Stimulated activated CD8-positive, alpha-beta memory T cell treated with anti-CD3 and anti-CD28 coated beads, Interleukin-4, amount 100 ng/mL, for 48 hours (primary cell): ENCODE data around the gene PRSS27.
"Not testable (repeated sequence)": the region's sequence is repeated elsewhere in the genome, so short reads cannot be mapped to it uniquely, and the experiment has no call there.

ENCODE experiments used
- DNase-seq: peaks from one replicate; pipeline ENCODE4 v3.0.0-alpha.2; 2020

PRSS27 gene

DNA sequence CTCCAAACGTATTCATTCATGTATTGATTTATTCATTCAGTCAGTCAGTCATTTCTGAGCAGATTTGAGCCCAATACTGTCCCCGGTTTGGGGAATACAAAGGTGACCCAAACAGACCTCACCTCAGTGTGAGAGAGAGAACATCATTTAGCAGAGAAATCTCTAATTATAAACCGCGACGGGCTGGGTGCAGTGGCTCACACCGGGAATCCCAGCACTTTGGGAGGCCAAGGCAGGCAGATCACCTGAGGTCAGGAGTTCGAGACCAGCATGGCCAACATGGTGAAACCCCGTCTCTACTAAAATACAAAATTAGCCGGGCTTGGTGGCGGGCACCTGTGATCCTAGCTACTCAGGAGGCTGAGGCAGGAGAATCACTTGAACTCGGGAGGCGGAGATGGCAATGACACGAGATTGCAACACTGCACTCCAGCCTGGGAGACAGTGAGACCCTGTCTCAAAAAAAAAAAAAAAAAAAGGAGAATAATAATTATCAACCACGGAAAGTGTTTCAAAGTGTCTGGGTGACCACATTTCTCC lies 1.7 kb upstream of the PRSS27 start:
- not testable (repeated sequence) for DNase-seq

GRCh38 chr16:2720719-2721633 lies 952 bp upstream of the PRSS27 start:
- peak; percentile 91 for DNase-seq

DNA sequence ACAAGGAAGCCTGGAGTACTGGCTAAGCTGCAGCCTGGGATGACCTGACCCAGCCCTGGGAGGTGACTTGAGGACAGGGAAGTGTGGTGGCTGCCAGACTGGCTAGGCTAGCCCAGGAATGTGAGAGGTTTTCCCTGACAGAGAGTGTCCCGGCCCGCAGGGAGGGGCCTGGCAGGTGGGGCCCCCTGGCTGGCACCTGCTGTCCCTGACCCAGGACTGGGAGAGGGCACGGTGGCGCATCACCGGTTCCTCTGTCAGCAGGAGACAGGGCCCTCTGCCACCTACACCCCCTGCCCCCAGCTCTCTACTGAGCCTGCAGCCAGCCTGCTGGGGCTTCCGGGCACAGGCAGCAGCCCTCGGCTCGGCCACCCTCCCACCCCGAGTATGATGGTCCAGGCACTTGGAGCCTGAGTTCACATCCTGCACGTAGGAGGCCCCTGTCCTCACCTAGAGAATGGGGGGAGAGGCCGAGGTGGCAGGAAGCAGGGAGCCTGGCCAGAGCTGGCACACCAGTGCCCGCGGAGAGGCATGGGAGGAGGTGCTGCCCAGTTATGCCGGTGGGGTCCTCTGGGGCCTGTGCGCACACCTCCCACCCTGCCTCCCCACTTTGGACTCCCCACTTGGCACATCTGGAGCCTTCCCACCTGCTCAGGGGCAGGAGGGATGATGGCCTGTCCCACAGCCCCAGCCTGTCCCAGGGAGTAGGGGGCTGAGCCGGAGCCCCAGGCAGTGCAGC lies 528 bp downstream of the PRSS27 start:
- no peak for DNase-seq

DNA sequence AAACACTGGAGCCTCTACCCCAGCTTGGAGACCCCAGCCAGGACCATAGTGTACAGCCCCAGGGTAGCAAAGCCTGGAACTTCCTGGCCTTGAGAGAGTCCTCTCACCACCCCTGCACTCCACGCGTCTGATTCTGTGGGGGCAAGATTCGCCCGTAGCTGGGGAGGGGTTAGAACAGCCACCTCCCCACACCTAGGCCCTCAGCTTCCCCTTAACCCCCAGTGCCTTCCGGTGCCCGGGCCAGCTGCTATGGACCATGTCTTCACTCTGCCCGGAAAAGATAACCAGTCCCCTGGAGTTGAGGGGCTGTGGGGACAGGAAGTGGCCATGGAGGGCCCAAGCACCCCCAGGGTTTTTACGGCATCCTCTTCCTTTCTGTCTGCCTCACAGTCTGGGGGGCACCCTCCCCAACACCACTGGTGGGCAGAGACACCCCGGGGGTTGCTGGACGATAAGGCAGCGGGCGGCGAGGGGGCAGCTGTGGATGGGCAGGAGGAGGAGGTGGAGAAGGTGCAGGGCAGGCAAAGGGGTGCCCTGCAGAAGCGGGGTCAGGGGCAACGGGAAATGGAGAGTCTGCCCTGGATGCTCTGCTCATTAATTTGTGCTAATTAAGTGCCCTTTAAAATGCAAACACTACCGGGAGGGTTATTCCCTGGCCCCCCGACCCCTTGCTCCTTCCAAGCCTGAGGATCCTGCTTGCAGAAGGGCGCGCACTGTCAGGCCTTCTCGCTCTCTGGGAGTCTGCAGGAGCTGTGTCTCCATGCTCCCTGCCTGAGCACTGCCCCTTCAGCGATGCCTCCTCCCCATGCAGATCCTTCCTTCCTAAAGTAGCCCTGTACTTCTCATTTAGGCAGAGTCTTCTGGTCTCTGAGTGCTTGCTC lies 2.4 kb downstream of the PRSS27 start:
- DNase-seq, result no peak

DNA sequence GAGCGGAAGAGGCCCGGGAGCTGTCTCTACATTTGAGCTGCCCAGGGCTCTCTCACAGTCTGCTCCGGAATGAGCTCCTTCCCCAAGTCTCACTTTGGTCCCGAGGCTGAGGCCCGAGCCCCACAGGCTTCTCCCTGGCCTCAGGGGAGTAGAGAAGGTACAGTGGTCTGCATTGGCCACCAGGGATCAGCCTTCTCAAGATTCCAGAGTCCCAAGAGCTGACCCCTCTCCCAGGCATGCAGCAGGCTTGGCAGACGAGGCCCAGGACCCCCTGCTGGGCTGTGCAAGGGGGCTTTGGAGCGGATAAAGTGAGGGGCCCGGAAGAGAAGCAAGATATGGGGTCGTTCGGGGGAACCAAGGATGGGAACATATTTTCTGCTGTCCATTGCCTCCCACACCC lies 3.1 kb downstream of the PRSS27 start:
- no peak for DNase-seq

- no peak for DNase-seq
Measured at GRCh38 chr16:2715966-2716885, 3.8 kb downstream of the PRSS27 start.

DNA sequence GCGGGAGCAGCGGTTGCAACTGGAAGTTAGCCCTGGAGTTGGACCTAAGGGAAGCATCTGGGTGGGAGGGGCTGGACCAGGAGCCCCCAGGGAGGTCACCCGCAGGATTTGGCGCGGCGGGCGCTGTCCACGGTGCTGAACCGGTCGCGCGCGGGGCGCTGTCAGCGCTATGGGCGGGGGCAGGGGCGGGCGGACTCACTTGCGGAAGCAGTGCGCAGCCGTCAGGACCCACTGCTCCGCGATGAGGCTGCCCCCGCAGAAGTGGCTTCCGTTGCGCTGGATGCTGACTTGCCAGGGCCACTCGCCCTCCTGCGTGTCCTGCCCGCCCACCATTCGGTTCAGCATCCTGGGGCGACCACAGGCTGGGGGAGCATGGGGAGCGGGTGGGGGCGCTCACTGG lies 4.5 kb downstream of the PRSS27 start:
- peak; percentile 87 for DNase-seq

- DNase-seq, result no peak
Measured at GRCh38 chr16:2715064-2715463, 5.0 kb downstream of the PRSS27 start.

DNA sequence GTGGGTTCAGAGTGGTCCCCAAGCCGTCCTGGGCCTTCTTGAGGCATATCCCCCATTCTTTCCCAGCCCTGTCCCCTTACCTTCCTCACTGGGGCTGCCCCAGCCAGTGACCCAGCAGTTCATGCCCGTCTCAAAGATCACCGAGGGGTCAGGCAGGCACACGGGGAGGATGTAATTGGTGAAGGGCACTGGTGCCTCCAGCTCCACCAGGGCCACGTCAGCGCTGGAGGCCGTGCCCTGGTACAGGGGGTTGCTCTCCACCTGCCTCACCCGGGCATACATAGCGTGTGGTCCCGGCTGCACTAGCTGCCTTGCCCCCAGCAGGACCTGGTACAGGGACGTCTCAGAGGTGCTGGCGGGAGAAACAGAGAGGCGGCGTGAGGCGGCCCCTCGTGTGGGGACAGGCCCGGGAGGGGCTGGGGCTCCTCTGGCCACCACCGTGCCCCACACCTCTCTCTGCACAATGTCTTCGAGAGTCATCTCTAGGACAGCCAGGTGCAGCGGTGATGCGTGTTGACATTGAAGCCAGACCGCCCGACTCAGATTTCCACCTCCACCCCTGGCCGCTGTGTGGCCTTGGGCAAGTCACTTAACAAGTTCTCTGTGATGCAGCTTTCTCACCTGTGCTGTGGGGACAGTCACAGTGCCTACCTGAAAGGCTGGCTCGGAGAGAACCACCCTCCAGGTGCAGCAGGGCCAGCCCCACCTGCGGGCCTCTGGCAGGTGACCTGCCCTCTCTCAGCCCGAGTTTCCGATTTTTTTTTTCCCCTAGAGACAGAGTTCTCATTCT lies 5.8 kb downstream of the PRSS27 start:
- no peak for DNase-seq

- no peak for DNase-seq
Measured at GRCh38 chr16:2713523-2713922, 6.5 kb downstream of the PRSS27 start.

GRCh38 chr16:2712546-2712945 lies 7.5 kb downstream of the PRSS27 start:
- no peak for DNase-seq

- no peak for DNase-seq
Measured at GRCh38 chr16:2712063-2712441, 8.0 kb downstream of the PRSS27 start.

DNA sequence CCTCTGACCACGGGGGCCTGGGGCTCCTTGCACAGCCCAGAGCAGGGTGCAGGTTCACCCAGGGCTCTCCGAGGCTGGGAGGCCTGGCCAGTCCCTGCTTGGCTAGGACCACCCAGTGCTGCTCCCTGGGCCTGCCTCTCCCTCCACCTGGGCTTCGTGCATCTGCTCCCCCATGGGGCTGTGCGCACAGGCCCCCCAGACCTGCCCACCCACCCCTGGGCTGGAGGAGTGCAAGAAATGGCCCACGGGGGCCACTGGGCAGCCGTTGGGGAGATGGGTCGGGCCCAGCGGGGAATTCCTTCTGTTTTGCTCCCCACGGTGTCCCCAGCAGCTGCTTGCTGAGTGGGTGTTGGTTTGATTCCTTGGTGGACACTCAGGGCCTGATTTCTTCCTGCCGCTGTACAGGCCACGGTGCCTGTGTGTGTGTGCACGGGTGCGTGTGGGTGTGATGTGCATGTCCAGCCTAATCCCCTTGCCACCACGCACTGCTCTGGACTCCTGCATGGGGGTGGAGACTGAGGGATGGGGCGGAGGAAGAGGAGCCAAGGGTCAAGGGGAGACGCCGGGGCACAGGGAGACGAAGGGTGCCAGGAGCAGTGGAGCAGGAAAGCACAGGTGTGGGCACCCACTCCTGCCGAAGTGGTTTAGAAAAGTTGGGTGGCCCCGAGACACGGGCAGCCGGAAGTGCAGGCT lies 8.5 kb downstream of the PRSS27 start:
- DNase-seq, result no peak

- no peak for DNase-seq
Measured at GRCh38 chr16:2710711-2711231, 9.3 kb downstream of the PRSS27 start.

DNA sequence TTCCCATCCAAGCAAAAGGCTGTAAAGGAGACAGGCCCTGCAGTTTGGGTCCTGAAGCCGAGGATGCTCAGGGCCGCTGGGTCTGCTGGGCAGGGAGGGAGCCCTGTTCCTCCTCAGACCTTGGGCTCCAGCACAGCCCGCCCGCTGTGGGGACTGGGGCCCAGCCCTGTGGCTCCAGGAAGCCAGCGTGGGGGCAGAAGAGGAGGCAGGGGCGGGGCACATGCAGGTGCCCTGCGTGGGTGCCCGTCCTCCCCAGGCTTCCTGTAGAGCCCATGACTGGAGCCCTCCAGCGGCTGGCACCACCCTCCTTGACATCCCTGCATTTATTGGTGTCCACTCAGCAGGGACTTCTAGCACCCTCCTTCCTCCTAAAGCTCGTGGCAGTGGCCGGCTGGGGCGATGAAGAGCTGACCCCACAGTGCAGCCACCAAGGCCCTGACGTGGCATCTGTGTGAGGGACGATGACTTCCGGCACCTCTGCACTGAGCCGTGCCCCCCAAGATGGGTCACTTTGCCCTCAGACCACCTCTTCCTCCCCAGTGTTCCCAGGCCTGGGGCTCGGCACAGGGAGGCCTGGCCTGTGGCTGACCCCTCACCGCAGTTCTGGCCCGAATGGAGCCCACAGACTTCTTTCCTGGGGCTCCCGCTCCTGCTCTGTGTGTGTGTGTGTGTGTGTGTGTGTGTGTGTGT lies 9.9 kb downstream of the PRSS27 start:
- no peak for DNase-seq

DNA sequence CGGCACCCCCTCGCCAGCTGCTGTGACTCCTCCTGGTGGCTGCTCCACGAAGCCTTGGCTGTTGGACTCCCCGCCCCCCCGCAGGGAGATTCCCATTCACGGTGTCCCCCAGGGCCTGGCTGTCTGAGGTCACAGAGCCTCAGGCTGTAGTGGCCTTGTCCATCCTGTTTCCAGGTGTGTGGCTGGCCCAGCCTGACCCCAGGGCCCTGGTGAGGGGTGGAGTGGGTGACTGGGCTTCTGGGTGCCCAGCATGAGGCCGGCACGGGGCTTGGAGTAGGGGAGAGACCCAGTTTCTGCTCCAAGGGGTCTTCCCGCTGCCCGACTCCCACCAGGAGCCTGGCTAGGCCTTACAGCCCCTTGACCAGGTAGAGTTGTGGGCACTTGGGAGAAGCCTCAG lies 10.4 kb downstream of the PRSS27 start:
- no peak for DNase-seq

DNA sequence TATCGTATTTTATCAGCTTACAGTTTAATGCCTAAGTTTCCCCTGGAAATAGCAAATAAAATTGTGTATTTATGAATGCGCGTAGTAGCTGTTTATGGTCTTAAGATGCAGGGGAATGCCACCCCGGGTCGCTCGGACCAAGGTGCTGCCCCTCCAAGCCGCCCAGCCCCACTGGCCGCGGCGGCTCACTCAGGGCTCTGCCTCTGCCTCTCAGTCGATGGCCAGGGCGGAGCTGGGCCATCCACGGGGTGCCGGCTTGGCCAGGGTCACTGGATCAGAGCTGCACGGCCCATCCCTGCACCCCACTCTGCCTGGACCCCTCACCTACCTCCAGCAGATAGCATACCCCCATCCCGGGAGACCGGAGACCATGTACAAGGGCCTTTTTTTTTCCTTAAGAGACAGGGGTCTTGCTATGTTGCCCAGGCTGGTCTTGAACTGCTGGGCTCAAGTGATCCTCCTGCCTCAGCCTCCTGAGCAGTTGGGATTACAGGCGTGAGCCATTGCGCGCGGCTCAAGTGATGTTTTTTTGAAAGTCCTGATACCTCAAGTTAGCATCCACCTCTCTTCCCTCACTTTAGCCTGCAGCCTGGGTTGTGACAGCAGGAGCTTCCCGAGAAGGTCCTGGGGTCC lies 11.0 kb downstream of the PRSS27 start:
- DNase-seq, result no peak

DNA sequence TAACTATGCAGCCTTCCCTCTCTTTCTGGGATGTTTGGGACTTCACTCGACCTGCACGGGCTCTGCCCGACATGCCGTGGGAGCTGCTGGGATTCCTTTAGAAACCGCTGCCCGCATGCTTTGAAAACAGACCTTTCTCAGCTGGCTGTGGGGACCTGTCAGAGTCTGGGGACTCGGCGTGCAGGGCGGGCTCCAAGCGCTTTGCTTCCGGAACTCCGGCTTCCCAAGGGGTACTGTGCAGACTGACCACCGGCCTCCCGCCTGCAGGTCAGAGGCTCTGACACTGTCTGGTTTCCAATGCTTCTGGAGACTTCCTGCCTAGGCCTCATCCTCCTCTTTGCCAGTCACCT lies 11.8 kb downstream of the PRSS27 start:
- no peak for DNase-seq
